ENCODE data around the gene MBNL2. TPM values are rescaled to one million over a fixed set of nuclear protein-coding genes. Genes with fewer than 3 reads are reported as not detected.

Gene MBNL2
- total and polyA plus RNA-seq, 2 experiments from 2014 or later, result 0.55 to 3.2 TPM

DNA sequence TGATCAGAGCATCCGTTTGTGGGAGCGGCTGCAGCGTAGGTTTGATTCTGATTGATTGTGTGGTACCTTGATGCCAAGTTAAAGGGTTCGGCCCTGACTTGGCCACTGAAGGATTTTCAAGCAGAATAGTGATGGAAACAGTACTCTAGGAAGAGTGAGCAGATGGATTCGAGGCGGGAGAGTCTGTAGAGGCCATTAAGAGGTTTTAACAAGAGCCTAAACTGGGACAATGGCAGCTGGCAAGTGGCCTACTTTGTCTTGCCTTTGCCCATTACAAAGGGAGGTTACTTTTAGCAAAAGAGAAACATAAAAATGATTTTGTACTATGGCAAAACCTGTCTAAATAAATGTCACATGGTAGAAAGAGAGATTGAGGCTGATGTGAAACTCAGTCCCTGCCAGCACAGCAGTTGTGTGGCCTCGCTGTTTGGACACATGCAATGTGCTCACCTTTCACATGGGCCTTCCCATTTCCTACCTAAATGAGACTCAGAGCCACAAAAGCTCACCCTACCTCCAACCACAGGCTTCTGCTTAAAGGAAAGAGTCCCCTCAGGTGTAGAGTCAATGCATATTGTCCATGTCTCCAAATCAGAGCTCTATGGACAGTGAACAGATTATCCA, 149.5 kb downstream of the MBNL2 start:
- no peaks in the 10 kb centered on the region for H3K36me3 ChIP-seq (ENCODE audit: insufficient read depth)
- no peak overlapping the region for H3K4me3 ChIP-seq
- no peaks in the 10 kb centered on the region for H3F3A ChIP-seq (replicated peaks; ENCODE audit: low read depth)
- Mint-ChIP-seq H3K27ac (no peak overlapping the region), H3K4me1 (peaks cover 11% of the 10 kb centered on the region; the same call in 2 of the 3 replicates), H3K36me3 (ENCODE audit: low read depth) (no peaks in the 10 kb centered on the region), H3K9me3 (no peaks in the 10 kb centered on the region; the same call in 2 of the 3 replicates), H3K4me3 (no peak overlapping the region), H3K27me3 (ENCODE audit: insufficient read depth, low read depth, poor library complexity) (peaks cover 2% of the 10 kb centered on the region)
- H3K4me2 ChIP-seq, result no peak overlapping the region
- 0 out of 2 replicates have a peak overlapping the region, but pooled peaks have one; percentile 28 for H2AFZ ChIP-seq
- peaks cover 8% of the 10 kb centered on the region for H3K4me1 ChIP-seq (ENCODE audit: insufficient read depth)
- no peaks in the 10 kb centered on the region for H4K20me1 ChIP-seq (replicated peaks; ENCODE audit: insufficient read depth)
- H3K9me2 ChIP-seq (ENCODE audit: insufficient read depth), result no peaks in the 10 kb centered on the region
- no peaks in the 10 kb centered on the region for H3K79me2 ChIP-seq (replicated peaks; ENCODE audit: insufficient read depth)
- H3K27me3 ChIP-seq (ENCODE audit: insufficient read depth), result no peaks in the 10 kb centered on the region
- DNase-seq (ENCODE audit: low spot score) (no peak), ATAC-seq (no peak)
- H3K27ac ChIP-seq (ENCODE audit: low read depth), result no peak overlapping the region
- no peak for TF ChIP-seq NANOG (IDR thresholded peaks at IDR 0.05; ENCODE audit: borderline replicate concordance)
- TF ChIP-seq, protein P1, sequence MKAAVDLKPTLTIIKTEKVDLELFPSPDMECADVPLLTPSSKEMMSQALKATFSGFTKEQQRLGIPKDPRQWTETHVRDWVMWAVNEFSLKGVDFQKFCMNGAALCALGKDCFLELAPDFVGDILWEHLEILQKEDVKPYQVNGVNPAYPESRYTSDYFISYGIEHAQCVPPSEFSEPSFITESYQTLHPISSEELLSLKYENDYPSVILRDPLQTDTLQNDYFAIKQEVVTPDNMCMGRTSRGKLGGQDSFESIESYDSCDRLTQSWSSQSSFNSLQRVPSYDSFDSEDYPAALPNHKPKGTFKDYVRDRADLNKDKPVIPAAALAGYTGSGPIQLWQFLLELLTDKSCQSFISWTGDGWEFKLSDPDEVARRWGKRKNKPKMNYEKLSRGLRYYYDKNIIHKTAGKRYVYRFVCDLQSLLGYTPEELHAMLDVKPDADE (IDR thresholded peaks at IDR 0.05), result no peak
- TF ChIP-seq JUNB (IDR thresholded peaks at IDR 0.05; ENCODE audit: unreplicated experiment), result no peak
- TF ChIP-seq ZNF331 (CRISPR knock-in tag; IDR thresholded peaks at IDR 0.05; ENCODE audit: low read depth), result no peak

DNA sequence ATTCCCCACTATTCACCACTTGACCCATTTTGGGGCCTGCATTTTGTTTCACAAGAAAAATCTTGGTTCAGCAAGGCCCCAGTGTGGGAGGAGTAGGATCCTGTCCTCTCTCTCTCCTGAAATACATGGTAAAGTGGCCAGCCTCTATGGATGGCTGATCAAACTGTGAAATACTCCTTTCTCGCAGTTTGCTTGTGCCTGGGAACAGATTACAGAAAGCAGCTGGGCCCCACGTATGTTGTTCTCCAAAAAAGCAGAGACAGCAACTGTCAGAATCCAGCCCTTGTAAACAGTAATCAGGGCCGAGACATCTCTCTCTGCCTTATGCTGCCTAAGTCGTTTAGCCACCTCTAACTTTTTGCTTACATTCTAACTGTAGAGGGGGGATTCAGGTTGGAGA, 150.8 kb downstream of the MBNL2 start:
- Histone ChIP-seq H3K9me2 (ENCODE audit: insufficient read depth) (no peaks in the 10 kb centered on the region), H3K79me2 (replicated peaks; ENCODE audit: insufficient read depth) (no peaks in the 10 kb centered on the region), H3K36me3 (ENCODE audit: insufficient read depth) (no peaks in the 10 kb centered on the region), H3K4me1 (ENCODE audit: insufficient read depth) (no peaks in the 10 kb centered on the region; the same call in 1 of the 2 replicates), H3K4me3 (no peak overlapping the region), H3K27me3 (ENCODE audit: insufficient read depth) (no peaks in the 10 kb centered on the region), H3K27ac (ENCODE audit: low read depth) (no peak overlapping the region), H4K20me1 (replicated peaks; ENCODE audit: insufficient read depth) (no peaks in the 10 kb centered on the region), H3F3A (replicated peaks; ENCODE audit: low read depth) (no peaks in the 10 kb centered on the region), H2AFZ (0 out of 2 replicates have a peak overlapping the region, but pooled peaks have one; percentile 76), H3K4me2 (no peak overlapping the region)
- H3K4me3 Mint-ChIP-seq, result no peak overlapping the region
- H3K4me1 Mint-ChIP-seq, result peaks cover 2% of the 10 kb centered on the region; the same call in 1 of the 3 replicates
- TF ChIP-seq, protein P2, sequence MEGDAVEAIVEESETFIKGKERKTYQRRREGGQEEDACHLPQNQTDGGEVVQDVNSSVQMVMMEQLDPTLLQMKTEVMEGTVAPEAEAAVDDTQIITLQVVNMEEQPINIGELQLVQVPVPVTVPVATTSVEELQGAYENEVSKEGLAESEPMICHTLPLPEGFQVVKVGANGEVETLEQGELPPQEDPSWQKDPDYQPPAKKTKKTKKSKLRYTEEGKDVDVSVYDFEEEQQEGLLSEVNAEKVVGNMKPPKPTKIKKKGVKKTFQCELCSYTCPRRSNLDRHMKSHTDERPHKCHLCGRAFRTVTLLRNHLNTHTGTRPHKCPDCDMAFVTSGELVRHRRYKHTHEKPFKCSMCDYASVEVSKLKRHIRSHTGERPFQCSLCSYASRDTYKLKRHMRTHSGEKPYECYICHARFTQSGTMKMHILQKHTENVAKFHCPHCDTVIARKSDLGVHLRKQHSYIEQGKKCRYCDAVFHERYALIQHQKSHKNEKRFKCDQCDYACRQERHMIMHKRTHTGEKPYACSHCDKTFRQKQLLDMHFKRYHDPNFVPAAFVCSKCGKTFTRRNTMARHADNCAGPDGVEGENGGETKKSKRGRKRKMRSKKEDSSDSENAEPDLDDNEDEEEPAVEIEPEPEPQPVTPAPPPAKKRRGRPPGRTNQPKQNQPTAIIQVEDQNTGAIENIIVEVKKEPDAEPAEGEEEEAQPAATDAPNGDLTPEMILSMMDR (conservative IDR thresholded peaks at IDR 0.05; ENCODE audit: low read depth in 2 of 2), result no peak
- no peaks in the 10 kb centered on the region for H3K27me3 Mint-ChIP-seq (ENCODE audit: insufficient read depth, low read depth, poor library complexity)
- no peaks in the 10 kb centered on the region; the same call in 2 of the 3 replicates for H3K9me3 Mint-ChIP-seq
- no peaks in the 10 kb centered on the region for H3K36me3 Mint-ChIP-seq (ENCODE audit: low read depth)
- no peak for DNase-seq (ENCODE audit: low spot score)
- peak overlapping the region; percentile 64; the same call in 1 of the 2 replicates for H3K27ac Mint-ChIP-seq
- ATAC-seq, result no peak

DNA sequence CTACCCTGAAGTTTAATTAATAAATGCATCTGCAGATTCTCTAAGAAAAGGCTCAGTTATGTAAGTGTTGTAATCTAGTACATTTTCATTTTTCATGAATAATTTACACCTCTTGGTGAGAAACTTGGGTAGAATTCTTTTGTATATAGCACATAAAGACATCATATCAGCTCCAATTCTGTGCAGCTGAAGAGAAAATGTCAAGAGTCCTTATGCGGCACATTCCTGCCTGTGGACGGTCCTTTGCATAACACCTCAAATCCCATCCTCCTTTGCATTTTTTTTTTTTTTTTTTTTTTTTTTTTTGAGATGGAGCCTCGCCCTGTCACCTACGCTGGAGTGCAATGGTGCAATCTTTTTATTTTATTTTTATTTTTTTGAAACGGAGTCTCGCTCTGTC, 151.7 kb downstream of the MBNL2 start:
- H3K4me2 ChIP-seq, result no peak overlapping the region
- Mint-ChIP-seq H3K4me3 (no peak overlapping the region), H3K4me1 (peaks cover 2% of the 10 kb centered on the region; the same call in 1 of the 3 replicates), H3K27ac (no peak overlapping the region), H3K27me3 (ENCODE audit: insufficient read depth, low read depth, poor library complexity) (no peaks in the 10 kb centered on the region), H3K9me3 (no peaks in the 10 kb centered on the region; the same call in 2 of the 3 replicates), H3K36me3 (ENCODE audit: low read depth) (no peaks in the 10 kb centered on the region)
- H3K27me3 ChIP-seq (ENCODE audit: insufficient read depth), result no peaks in the 10 kb centered on the region
- no peaks in the 10 kb centered on the region for H4K20me1 ChIP-seq (replicated peaks; ENCODE audit: insufficient read depth)
- no peaks in the 10 kb centered on the region for H3F3A ChIP-seq (replicated peaks; ENCODE audit: low read depth)
- ATAC-seq (no peak), DNase-seq (ENCODE audit: low spot score) (no peak)
- no peaks in the 10 kb centered on the region for H3K79me2 ChIP-seq (replicated peaks; ENCODE audit: insufficient read depth)
- H3K4me1 ChIP-seq (ENCODE audit: insufficient read depth), result no peaks in the 10 kb centered on the region
- H3K4me3 ChIP-seq, result no peak overlapping the region
- no peaks in the 10 kb centered on the region for H3K9me2 ChIP-seq (ENCODE audit: insufficient read depth)
- no peak overlapping the region for H3K27ac ChIP-seq (ENCODE audit: low read depth)
- H2AFZ ChIP-seq, result no peak overlapping the region
- no peaks in the 10 kb centered on the region for H3K36me3 ChIP-seq (ENCODE audit: insufficient read depth)
- TF ChIP-seq ZNF331 (CRISPR knock-in tag; IDR thresholded peaks at IDR 0.05; ENCODE audit: low read depth), result no peak
- TF ChIP-seq, protein P1 (IDR thresholded peaks at IDR 0.05), result no peak
- no peak for TF ChIP-seq CREB1 (CRISPR knock-in tag; IDR thresholded peaks at IDR 0.05; ENCODE audit: low read depth)
- TF ChIP-seq NANOG (IDR thresholded peaks at IDR 0.05; ENCODE audit: borderline replicate concordance), result no peak
